GM18502 (cell line): Measurements from ENCODE around the gene IRAK3.
"Not testable (repeated sequence)": the region's sequence is repeated elsewhere in the genome, so short reads cannot be mapped to it uniquely, and the experiment has no call there.

Experiments used
- ATAC-seq: cut with Tn5 transposase; IDR thresholded peaks from one replicate; pipeline ENCODE4 v1.9.1; 2021; ENCODE audit warnings: mild to moderate bottlenecking; ENCODE audit not compliant: unreplicated experiment, poor library complexity

Gene IRAK3

GRCh38 chr12:66203820-66204219 lies 14.8 kb downstream of the IRAK3 start:
- ATAC-seq, result no peak

- ATAC-seq, result no peak
Observed at GRCh38 chr12:66206141-66206540, 17.1 kb downstream of the IRAK3 start.

- ATAC-seq, result no peak
Observed at GRCh38 chr12:66210840-66211239, 21.8 kb downstream of the IRAK3 start.

GRCh38 chr12:66211573-66211972 lies 22.6 kb downstream of the IRAK3 start:
- ATAC-seq, result not testable (repeated sequence)

- ATAC-seq, result not testable (repeated sequence)
Observed at GRCh38 chr12:66213011-66213410, 24.0 kb downstream of the IRAK3 start.

GRCh38 chr12:66217342-66217917 lies 28.4 kb downstream of the IRAK3 start:
- no peak for ATAC-seq

GRCh38 chr12:66228462-66228861 lies 39.4 kb downstream of the IRAK3 start:
- no peak for ATAC-seq

GRCh38 chr12:66232263-66232662 lies 43.2 kb downstream of the IRAK3 start:
- ATAC-seq, result no peak

- ATAC-seq, result peak; percentile 74
Observed at GRCh38 chr12:66234037-66234693, 45.2 kb downstream of the IRAK3 start.

- peak; percentile 60 for ATAC-seq
Observed at GRCh38 chr12:66234773-66235625, 46.0 kb downstream of the IRAK3 start.

GRCh38 chr12:66235626-66236281 lies 46.7 kb downstream of the IRAK3 start:
- no peak for ATAC-seq

- ATAC-seq, result not testable (repeated sequence)
Observed at GRCh38 chr12:66236282-66236675, 47.3 kb downstream of the IRAK3 start.

- no peak for ATAC-seq
Observed at GRCh38 chr12:66236969-66237368, 48.0 kb downstream of the IRAK3 start.

- ATAC-seq, result no peak
Observed at GRCh38 chr12:66237505-66238175, 48.6 kb downstream of the IRAK3 start.

- ATAC-seq, result no peak
Observed at GRCh38 chr12:66239295-66239694, 50.3 kb downstream of the IRAK3 start.

- no peak for ATAC-seq
Observed at GRCh38 chr12:66240096-66240820, 51.2 kb downstream of the IRAK3 start.

- no peak for ATAC-seq
Observed at GRCh38 chr12:66241061-66242043, 52.3 kb downstream of the IRAK3 start.

- ATAC-seq, result no peak
Observed at GRCh38 chr12:66242311-66242710, 53.3 kb downstream of the IRAK3 start.
